ENCODE measurements around the gene SNX27.

SNX27 gene

GRCh38 chr1:151705753-151706463 is 94.1 kb downstream of the SNX27 start:
- TF ChIP-seq CTCF (IDR thresholded peaks at IDR 0.05; ENCODE audit: low read depth, low read length) = no peak
- DNase-seq (ENCODE audit: extremely low read depth, low read depth) = no peak

DNA sequence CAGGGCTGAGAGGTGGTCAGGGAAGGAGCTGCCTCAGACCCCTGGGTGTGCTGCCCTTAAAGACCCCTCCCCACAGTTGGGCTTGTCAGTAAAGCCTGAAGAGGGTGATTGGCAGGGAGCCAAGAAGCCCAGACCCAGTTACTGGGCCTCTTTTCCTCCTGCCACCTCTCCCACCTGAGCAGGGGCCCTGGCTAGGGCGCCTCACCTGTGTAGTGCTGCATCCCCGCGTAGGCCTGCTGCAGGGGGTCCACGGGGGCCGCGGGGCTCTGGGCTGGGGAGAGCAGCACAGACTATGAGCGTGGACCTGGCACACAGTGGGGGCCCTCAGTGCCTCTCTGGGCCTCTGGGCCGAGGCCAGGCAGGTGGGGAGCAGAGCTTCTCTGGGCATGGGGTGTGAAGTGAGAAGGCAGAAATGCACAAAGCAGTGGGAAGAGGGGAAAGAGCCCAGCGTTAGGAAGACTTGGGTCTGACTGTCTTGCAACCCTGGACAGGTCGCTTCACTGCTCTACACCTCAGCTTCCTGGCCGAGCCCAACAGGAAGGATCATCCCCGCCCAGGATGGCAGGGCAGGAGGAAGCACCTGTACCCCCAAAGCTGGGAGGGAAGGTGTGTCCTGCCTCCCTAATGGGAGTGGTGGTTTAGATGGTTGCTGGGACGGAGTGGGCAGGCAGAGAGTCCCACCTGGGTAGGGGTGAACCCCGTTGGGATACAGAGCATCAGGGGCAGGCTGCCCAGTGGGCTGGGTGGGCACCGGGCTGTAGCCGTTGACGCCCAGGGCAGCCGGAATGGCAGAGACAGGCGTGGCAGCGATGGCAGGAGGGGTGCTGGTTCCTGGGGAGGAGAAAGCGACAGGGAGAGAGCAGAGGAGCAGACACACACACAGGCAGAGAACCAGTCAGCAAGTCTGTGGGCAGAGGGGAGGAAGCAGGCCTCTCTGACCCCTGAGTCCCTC is 94.9 kb downstream of the SNX27 start:
- no peak for TF ChIP-seq CTCF (IDR thresholded peaks at IDR 0.05; ENCODE audit: low read depth, low read length)
- DNase-seq (ENCODE audit: extremely low read depth, low read depth) = no peak

DNA sequence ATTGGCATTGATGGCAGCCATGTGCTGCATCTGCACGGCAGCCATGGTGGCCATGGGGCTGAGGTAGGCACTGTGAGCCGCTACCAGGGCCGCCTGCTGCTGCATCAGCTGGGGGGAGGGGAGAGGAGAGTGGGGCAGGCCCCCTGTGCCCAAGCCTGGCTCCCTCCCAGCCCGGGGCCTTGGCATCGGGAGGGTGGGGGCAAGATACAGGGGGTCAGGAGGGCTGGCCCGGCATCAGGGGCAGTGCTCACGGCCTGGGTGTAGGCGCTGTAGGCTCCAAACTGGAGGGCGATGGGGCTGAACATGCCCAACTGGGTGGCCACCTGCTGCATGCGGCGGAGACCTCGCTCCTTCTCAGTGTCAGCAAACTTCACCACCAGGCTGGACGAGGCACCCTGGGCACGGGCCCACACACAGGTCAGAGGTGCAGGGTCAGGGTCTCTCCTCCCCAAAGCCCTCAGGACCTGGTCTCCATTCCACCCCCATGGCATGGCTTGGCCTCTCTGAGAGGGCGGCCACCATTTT is 95.8 kb downstream of the SNX27 start:
- no peak for DNase-seq (ENCODE audit: extremely low read depth, low read depth)
- no peak for TF ChIP-seq CTCF (IDR thresholded peaks at IDR 0.05; ENCODE audit: low read depth, low read length)

DNA sequence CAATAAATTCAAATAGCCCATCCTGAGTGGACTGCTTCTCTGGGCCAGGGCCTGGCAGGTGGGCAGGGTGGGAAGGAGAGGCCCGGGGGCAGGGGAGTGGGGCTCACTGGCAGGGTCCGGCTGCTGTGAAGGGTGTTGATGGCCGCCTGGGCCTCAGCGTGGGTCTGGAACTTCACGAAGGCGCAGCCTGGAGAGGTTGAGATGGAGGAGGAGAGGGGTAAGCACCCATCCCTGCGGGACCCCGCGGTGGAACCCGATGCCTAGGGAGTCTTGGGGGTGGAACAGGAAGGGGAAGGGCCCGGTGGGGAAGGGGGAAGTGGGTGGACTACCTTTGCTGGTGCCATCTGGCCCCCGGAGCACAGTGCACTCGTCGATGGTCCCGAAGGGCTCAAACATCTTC is 97.0 kb downstream of the SNX27 start:
- no peak for TF ChIP-seq CTCF (IDR thresholded peaks at IDR 0.05; ENCODE audit: low read depth, low read length)
- no peak for DNase-seq (ENCODE audit: extremely low read depth, low read depth)

GRCh38 chr1:151710187-151710840 is 98.5 kb downstream of the SNX27 start:
- DNase-seq (ENCODE audit: extremely low read depth, low read depth) = no peak
- TF ChIP-seq CTCF (IDR thresholded peaks at IDR 0.05; ENCODE audit: low read depth, low read length) = no peak

DNA sequence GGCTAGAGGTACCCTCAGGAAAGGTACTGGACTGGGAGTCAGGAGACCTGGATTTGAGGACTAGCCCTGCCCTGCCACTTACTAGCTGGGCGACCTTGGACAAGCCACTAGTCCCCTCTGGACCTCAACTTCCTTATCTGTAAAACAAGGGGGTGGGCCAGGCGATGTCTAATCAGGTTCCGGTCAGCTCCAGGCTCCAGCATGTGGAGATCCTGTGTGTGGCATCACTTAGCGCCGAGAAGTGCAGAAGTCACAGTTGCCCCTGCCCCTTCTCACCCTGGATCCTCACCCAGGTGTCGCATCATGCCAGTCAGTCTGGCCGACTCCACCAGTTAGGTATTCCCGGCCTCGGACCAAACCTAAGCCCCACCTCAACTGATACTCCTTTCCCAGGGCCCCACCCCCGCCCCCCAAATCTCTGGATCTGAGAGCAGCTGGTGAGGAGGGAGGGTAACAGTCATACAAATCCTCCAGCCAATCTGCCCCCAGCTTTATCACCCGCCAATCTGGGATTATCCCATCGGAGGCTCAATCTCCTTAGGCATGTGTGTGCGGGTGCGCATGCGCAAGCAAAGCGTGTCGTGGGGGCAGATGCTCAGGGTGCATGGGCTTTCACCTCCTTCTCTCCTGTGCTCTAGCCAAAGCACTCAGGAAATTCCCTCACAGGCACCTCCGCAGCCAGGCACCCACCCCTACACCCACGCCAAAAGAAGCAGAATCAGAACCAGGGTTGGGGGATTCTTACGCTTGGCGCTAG is 99.4 kb downstream of the SNX27 start:
- DNase-seq (ENCODE audit: extremely low read depth, low read depth) = no peak
- TF ChIP-seq CTCF (IDR thresholded peaks at IDR 0.05; ENCODE audit: low read depth, low read length) = no peak
